HepG2 (cell line): ENCODE data around the gene TMEM223. TPM values are rescaled to one million over a fixed set of nuclear protein-coding genes. Genes with fewer than 3 reads are reported as not detected.

Experiments
- CENPBD1 ChIP-seq: sonication (generic); formaldehyde crosslinking; IDR thresholded peaks from 2 replicates; pipeline ENCODE4 v1.8.0; 2022; ENCODE audit warnings: missing genetic modification reagents, low read depth, mild to moderate bottlenecking, borderline replicate concordance
- FOXC1 ChIP-seq: sonication (generic); formaldehyde crosslinking; IDR thresholded peaks from 2 replicates; pipeline ENCODE4 v1.8.0; 2022; ENCODE audit warnings: mild to moderate bottlenecking, missing genetic modification reagents, borderline replicate concordance
- HNRNPL ChIP-seq: fragments of 200-400 bp; formaldehyde crosslinking; IDR thresholded peaks from 2 replicates; pipeline ENCODE4 v1.6.1; 2017; ENCODE audit warnings: mild to moderate bottlenecking, low read depth, low read length
- JUNB ChIP-seq: sonication (generic); formaldehyde crosslinking; IDR thresholded peaks from 2 replicates; pipeline ENCODE4 v1.8.0; 2022; ENCODE audit warnings: missing genetic modification reagents, mild to moderate bottlenecking, borderline replicate concordance
- MTERF4 ChIP-seq: sonication (generic); formaldehyde crosslinking; IDR thresholded peaks from 2 replicates; pipeline ENCODE4 v1.8.0; 2023; ENCODE audit warnings: mild to moderate bottlenecking, missing genetic modification reagents
- PBX2 ChIP-seq: IDR thresholded peaks from 2 replicates; pipeline ENCODE4 v1.6.1; 2016; ENCODE audit warnings: control low read depth
- POLR2AphosphoS5 ChIP-seq: IDR thresholded peaks from 2 replicates; pipeline ENCODE4 v1.6.1; 2012; ENCODE audit warnings: low read depth, low read length
- TBL1XR1 ChIP-seq: fragments of 150-350 bp; IDR thresholded peaks from 2 replicates; pipeline ENCODE4 v1.6.1; 2014; ENCODE audit warnings: borderline replicate concordance, low read length; ENCODE audit not compliant: partially characterized antibody
- TCF12 ChIP-seq, 2 experiments: fragments of 450-650 bp in 1 of 2; sonication (generic) in 1 of 2; formaldehyde crosslinking in 1 of 2; IDR thresholded peaks; 2 replicates each; pipeline versions ENCODE4 v1.6.1 to v1.8.0; 2017 to 2022; ENCODE audit warnings: antibody characterized with exemption in 1 of 2, mild to moderate bottlenecking in 1 of 2, missing genetic modification reagents in 1 of 2, moderate library complexity in 1 of 2
- ZNF232 ChIP-seq: sonication (generic); formaldehyde crosslinking; IDR thresholded peaks from 2 replicates; pipeline ENCODE4 v1.4.0; 2020; ENCODE audit warnings: missing genetic modification reagents, borderline replicate concordance
- ZNF558 ChIP-seq: sonication (generic); formaldehyde crosslinking; IDR thresholded peaks from 2 replicates; pipeline ENCODE4 v1.9.0; 2022; ENCODE audit warnings: mild to moderate bottlenecking, missing genetic modification reagents, borderline replicate concordance
- ZNF710 ChIP-seq: sonication (generic); formaldehyde crosslinking; IDR thresholded peaks from 2 replicates; pipeline ENCODE4 v1.5.0; 2020; ENCODE audit warnings: mild to moderate bottlenecking, missing genetic modification reagents, borderline replicate concordance
- ZNF713 ChIP-seq: sonication (generic); formaldehyde crosslinking; IDR thresholded peaks from 2 replicates; pipeline ENCODE4 v1.4.0; 2020; ENCODE audit warnings: mild to moderate bottlenecking, missing genetic modification reagents
- polyA plus RNA-seq, 8 experiments: library from polyadenylated mRNA; depleted of rRNA in 3 of 8; stranded (reverse) in 7 of 8; unstranded in 1 of 8; fragments of >200 nt; fragmentation: Illumina TruSeq in 4 of 8; extraction: Trizol in 4 of 8; gene quantifications; 2 replicates each; pipeline versions ENCODE4 v1.2.1 to v1.2.3, GENCODE V29; 2011 to 2016; ENCODE audit warnings: low read depth in 4 of 8, missing spikeins in 1 of 8, mixed read lengths in 1 of 8; ENCODE audit not compliant: insufficient read depth in 1 of 8
- total RNA-seq, 5 experiments: library from RNA; depleted of rRNA; stranded (reverse); fragments of >200 nt; fragmentation: Illumina TruSeq; extraction: Trizol; gene quantifications; 2 replicates each; pipeline ENCODE4 v1.2.3, GENCODE V29; 2016; ENCODE audit warnings: low read depth in 1 of 5
- TF ChIP-seq, protein P1 (sequence below): sonication (generic); formaldehyde crosslinking; IDR thresholded peaks from 2 replicates; pipeline ENCODE4 v1.5.1; 2020; ENCODE audit warnings: mild to moderate bottlenecking, missing genetic modification reagents, borderline replicate concordance
- TF ChIP-seq, protein P2 (sequence below): sonication (generic); formaldehyde crosslinking; IDR thresholded peaks from 2 replicates; pipeline ENCODE4 v1.5.0; 2020; ENCODE audit warnings: missing genetic modification reagents

Gene TMEM223
- total and polyA plus RNA-seq, 2 of the 13 experiments (the other 11 are each of a cell fraction or from before 2014, with no cell fraction given) = 19.5 to 24.9 TPM

- TF ChIP-seq PBX2 (no peak), ZNF710 (CRISPR knock-in tag) (peak; percentile 29; the same call in 1 of the 2 replicates), ZNF558 (no peak), POLR2AphosphoS5 (peak; percentile 96), TBL1XR1 (no peak), TCF12 (IDR thresholded peaks at IDR 0.05) (no peak), TCF12 (CRISPR knock-in tag; IDR thresholded peaks at IDR 0.05) (peak; percentile 63; the same call in 1 of the 2 replicates), ZNF713 (0 out of 2 replicates have a peak, but pooled peaks have one; percentile 57), JUNB (CRISPR knock-in tag) (peak; percentile 47; the same call in 1 of the 2 replicates), FOXC1 (CRISPR knock-in tag) (peak; percentile 44; the same call in 1 of the 2 replicates), ZNF232 (no peak), MTERF4 (CRISPR knock-in tag) (no peak; the same call in 1 of the 2 replicates), HNRNPL (0 out of 2 replicates have a peak, but pooled peaks have one; percentile 52), CENPBD1 (CRISPR knock-in tag) (peak; percentile 77; the same call in 1 of the 2 replicates)
- TF ChIP-seq, protein P1, sequence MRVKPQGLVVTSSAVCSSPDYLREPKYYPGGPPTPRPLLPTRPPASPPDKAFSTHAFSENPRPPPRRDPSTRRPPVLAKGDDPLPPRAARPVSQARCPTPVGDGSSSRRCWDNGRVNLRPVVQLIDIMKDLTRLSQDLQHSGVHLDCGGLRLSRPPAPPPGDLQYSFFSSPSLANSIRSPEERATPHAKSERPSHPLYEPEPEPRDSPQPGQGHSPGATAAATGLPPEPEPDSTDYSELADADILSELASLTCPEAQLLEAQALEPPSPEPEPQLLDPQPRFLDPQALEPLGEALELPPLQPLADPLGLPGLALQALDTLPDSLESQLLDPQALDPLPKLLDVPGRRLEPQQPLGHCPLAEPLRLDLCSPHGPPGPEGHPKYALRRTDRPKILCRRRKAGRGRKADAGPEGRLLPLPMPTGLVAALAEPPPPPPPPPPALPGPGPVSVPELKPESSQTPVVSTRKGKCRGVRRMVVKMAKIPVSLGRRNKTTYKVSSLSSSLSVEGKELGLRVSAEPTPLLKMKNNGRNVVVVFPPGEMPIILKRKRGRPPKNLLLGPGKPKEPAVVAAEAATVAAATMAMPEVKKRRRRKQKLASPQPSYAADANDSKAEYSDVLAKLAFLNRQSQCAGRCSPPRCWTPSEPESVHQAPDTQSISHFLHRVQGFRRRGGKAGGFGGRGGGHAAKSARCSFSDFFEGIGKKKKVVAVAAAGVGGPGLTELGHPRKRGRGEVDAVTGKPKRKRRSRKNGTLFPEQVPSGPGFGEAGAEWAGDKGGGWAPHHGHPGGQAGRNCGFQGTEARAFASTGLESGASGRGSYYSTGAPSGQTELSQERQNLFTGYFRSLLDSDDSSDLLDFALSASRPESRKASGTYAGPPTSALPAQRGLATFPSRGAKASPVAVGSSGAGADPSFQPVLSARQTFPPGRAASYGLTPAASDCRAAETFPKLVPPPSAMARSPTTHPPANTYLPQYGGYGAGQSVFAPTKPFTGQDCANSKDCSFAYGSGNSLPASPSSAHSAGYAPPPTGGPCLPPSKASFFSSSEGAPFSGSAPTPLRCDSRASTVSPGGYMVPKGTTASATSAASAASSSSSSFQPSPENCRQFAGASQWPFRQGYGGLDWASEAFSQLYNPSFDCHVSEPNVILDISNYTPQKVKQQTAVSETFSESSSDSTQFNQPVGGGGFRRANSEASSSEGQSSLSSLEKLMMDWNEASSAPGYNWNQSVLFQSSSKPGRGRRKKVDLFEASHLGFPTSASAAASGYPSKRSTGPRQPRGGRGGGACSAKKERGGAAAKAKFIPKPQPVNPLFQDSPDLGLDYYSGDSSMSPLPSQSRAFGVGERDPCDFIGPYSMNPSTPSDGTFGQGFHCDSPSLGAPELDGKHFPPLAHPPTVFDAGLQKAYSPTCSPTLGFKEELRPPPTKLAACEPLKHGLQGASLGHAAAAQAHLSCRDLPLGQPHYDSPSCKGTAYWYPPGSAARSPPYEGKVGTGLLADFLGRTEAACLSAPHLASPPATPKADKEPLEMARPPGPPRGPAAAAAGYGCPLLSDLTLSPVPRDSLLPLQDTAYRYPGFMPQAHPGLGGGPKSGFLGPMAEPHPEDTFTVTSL (CRISPR knock-in tag) = no peak
- TF ChIP-seq, protein P2, sequence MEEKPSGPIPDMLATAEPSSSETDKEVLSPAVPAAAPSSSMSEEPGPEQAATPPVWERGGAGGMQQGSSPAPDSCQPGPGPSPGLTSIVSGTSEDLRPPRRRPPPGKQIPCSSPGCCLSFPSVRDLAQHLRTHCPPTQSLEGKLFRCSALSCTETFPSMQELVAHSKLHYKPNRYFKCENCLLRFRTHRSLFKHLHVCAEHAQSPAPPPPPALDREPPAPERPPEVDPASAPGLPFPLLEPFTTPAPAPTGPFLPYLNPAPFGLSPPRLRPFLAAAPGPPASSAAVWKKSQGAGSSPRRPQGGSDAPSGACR (CRISPR knock-in tag) = no peak; the same call in 1 of the 2 replicates
Measured at GRCh38 chr11:62839050-62839945, 47.5 kb upstream of the TMEM223 start, which contains the start of gene WDR74 (continued).
